NCI-H2171 treated with DMSO at 0.1 percent for 48 hours (cell line): Measurements from ENCODE around the gene CSNK1A1.
"Not testable (repeated sequence)": the region's sequence is repeated elsewhere in the genome, so short reads cannot be mapped to it uniquely, and the experiment has no call there.

ENCODE experiments used
- DNase-seq: peaks from one replicate; lab custom pipeline; 2025; lab: John Stamatoyannopoulos, UW

Gene CSNK1A1

GRCh38 chr5:149572576-149573231, 21.5 kb upstream of the CSNK1A1 start:
- DNase-seq, result no peak

GRCh38 chr5:149572170-149572569, 20.9 kb upstream of the CSNK1A1 start:
- DNase-seq, result no peak

GRCh38 chr5:149567226-149567625, 16.0 kb upstream of the CSNK1A1 start:
- no peak for DNase-seq

GRCh38 chr5:149564542-149565140, 13.4 kb upstream of the CSNK1A1 start:
- peak; percentile 65 for DNase-seq

GRCh38 chr5:149563466-149563865, 12.2 kb upstream of the CSNK1A1 start:
- no peak for DNase-seq

GRCh38 chr5:149561848-149562247, 10.6 kb upstream of the CSNK1A1 start:
- no peak for DNase-seq

GRCh38 chr5:149559706-149560105, 8.5 kb upstream of the CSNK1A1 start:
- no peak for DNase-seq

- no peak for DNase-seq
These were observed 1.4 kb upstream of the CSNK1A1 start for GRCh38 chr5:149552553-149553160.

- no peak for DNase-seq
These were observed 827 bp upstream of the CSNK1A1 start for GRCh38 chr5:149552038-149552494.

- no peak for DNase-seq
These were observed 529 bp downstream of the CSNK1A1 start for GRCh38 chr5:149550594-149551226.

GRCh38 chr5:149550268-149550583, 1.0 kb downstream of the CSNK1A1 start:
- DNase-seq, result no peak

- peak; percentile 50 for DNase-seq
These were observed 1.6 kb downstream of the CSNK1A1 start for GRCh38 chr5:149549461-149550267.

GRCh38 chr5:149546974-149547373, 4.3 kb downstream of the CSNK1A1 start:
- DNase-seq, result no peak

GRCh38 chr5:149545327-149545726, 5.9 kb downstream of the CSNK1A1 start:
- DNase-seq, result no peak

GRCh38 chr5:149544028-149544420, 7.2 kb downstream of the CSNK1A1 start:
- DNase-seq, result no peak

- DNase-seq, result no peak
These were observed 7.7 kb downstream of the CSNK1A1 start for GRCh38 chr5:149543361-149544027.

- no peak for DNase-seq
These were observed 9.3 kb downstream of the CSNK1A1 start for GRCh38 chr5:149541893-149542292.

- DNase-seq, result no peak
These were observed 11.2 kb downstream of the CSNK1A1 start for GRCh38 chr5:149540089-149540488.

GRCh38 chr5:149537374-149537975, 13.8 kb downstream of the CSNK1A1 start:
- DNase-seq, result no peak

GRCh38 chr5:149535787-149536186, 15.5 kb downstream of the CSNK1A1 start:
- DNase-seq, result not testable (repeated sequence)

GRCh38 chr5:149532413-149532812, 18.8 kb downstream of the CSNK1A1 start:
- no peak for DNase-seq
